Measurements from ENCODE around the gene TMEM52.

DNA sequence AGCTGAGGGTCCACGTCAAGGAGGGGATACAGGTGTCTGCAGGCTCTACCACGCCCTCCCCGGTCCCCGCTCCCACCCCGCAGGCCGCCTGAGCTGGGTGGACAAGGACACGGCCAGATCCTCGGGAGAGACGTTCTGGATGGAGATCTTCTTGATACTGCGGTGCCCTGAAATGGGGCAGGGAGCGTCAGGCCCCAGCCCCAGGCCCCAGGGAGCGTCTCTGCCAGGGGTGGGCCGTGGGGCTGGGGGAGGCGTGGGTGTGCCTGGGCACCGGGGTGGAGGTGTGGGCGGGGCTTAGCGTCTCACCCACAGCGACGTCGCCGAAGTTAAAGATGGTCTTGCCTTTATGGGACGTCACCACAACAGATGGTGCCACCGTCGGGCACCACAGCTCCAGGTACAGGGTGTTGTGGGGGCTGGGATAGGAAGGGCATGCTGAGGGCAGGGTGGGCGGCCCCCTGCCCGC is 7.3 kb upstream of the TMEM52 start:
- TF ChIP-seq POLR2A (IDR thresholded peaks at IDR 0.05), result no peak
- TF ChIP-seq, protein P1, sequence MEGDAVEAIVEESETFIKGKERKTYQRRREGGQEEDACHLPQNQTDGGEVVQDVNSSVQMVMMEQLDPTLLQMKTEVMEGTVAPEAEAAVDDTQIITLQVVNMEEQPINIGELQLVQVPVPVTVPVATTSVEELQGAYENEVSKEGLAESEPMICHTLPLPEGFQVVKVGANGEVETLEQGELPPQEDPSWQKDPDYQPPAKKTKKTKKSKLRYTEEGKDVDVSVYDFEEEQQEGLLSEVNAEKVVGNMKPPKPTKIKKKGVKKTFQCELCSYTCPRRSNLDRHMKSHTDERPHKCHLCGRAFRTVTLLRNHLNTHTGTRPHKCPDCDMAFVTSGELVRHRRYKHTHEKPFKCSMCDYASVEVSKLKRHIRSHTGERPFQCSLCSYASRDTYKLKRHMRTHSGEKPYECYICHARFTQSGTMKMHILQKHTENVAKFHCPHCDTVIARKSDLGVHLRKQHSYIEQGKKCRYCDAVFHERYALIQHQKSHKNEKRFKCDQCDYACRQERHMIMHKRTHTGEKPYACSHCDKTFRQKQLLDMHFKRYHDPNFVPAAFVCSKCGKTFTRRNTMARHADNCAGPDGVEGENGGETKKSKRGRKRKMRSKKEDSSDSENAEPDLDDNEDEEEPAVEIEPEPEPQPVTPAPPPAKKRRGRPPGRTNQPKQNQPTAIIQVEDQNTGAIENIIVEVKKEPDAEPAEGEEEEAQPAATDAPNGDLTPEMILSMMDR (IDR thresholded peaks at IDR 0.05), result no peak
- TF ChIP-seq EP300 (IDR thresholded peaks at IDR 0.05), result no peak

Data from ovary (tissue), 3 donors.